ENCODE measurements around the gene COL23A1.

The COL23A1 gene

DNA sequence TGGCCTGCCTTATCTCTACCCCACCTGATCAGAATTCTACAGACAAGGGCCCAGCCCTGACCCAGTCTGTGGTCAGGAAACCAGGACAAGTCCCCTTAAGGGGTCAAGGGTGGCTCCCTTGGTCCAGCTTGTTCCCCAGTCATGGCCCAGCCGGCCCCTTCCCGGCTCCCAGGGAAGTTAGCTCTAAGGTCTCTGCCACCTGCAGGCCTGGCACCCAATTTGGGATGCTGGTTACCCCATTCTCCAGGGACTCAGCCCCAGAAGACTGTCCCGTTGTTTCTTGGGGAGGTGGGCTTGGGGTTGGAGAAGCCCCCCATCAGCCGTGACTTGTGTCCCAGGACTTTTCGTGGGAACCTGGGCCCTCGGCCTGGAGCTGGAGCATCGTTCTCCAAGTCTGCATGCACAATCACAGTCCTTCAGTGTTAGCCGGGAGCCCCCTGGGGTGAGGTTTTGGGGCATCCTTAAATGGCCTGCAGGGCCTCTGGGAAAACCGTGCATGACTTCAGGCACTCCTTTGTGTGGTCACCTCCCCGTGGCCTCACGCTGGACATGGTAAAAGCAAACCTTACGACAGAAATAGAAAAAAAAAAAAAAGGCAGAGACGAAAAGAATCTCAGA is 206.8 kb downstream of the COL23A1 start:
- no peaks in the 10 kb centered on the region for H3K9me3 ChIP-seq (ENCODE audit: control insufficient read depth, low read length)
- 86 to 87% methylated on average over 13 of the region's 13 CpGs for WGBS, 2 experiments
- peaks cover 33% of the 10 kb centered on the region for H3K4me1 ChIP-seq (ENCODE audit: control insufficient read depth, insufficient read depth, low read length)
- no peaks in the 10 kb centered on the region for H3K27me3 ChIP-seq (ENCODE audit: control insufficient read depth, insufficient read depth, low read length, poor library complexity, severe bottlenecking)
- no peak overlapping the region for H3K27ac ChIP-seq (ENCODE audit: insufficient read depth, low read depth, low read length, poor library complexity, severe bottlenecking)
- H3K36me3 ChIP-seq (ENCODE audit: control insufficient read depth, insufficient read depth, low read length) = no peaks in the 10 kb centered on the region
- H3K4me3 ChIP-seq (ENCODE audit: insufficient read depth, low read depth, low read length) = no peak overlapping the region

DNA sequence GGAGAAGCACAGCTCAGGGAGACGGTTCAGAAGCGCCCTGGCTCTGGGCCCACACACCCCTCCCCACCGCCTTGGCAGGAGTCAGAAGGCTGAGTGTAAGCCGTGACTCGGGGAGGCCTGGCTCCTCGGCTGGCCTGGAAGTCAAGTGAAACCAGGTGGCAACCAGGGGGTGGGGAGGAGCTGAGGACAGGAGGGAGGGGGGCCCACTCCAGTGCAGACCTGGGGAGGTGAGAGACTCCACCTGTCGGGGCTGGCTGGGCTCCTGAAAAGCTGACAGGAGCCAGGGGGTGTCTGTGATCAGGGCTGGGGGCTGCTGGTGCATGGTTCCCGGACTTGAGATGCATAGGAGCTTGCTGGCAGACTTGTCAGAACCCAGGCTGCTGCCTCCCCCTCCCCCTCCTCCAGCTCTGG is 207.4 kb downstream of the COL23A1 start:
- Histone ChIP-seq H3K27me3 (ENCODE audit: control insufficient read depth, insufficient read depth, low read length, poor library complexity, severe bottlenecking) (no peaks in the 10 kb centered on the region), H3K4me3 (ENCODE audit: insufficient read depth, low read depth, low read length) (no peak overlapping the region), H3K4me1 (ENCODE audit: control insufficient read depth, insufficient read depth, low read length) (peaks cover 32% of the 10 kb centered on the region), H3K36me3 (ENCODE audit: control insufficient read depth, insufficient read depth, low read length) (no peaks in the 10 kb centered on the region), H3K27ac (ENCODE audit: insufficient read depth, low read depth, low read length, poor library complexity, severe bottlenecking) (no peak overlapping the region), H3K9me3 (ENCODE audit: control insufficient read depth, low read length) (no peaks in the 10 kb centered on the region)
- WGBS, 2 experiments = 84 to 88% methylated on average over 8 of the region's 8 CpGs

DNA sequence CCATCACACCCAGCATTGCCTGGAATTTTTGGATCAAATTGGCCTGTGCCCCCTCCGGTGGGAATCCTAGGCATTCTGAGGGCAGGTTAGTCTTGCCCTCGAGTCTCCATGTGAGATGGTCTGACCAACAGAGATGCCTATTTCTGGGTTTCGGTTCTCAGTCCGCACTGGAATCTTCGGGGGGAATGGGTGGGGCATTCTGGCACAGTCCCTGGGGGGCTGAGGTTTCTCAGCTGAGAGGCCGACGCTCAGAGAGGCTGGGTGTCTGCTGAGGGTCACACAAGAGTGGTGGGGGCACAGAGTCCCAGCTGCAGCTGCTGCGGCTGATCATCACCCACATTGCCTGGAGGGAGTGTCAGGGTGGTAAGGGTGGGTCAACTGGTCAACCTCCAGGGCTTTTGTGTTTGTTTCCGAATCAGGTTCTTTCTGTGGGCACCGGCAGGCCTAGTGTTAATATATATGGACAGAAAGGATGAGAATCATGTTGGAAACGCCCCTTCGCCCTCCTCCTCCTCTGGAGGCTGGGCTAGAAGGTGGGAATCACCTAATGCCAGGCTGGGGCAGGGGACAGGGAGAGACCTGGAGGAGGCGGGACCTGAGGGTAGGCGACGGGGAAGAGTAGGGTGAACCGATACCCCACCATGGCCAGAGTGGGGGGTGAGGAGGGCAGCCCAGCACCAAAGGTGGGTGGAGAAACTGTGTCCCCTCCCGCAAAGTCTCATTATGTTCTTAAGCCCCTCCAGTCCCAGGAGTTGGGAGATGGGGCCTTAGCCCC is 208.1 kb downstream of the COL23A1 start:
- 94 to 95% methylated on average over 17 of the region's 17 CpGs for WGBS, 2 experiments

DNA sequence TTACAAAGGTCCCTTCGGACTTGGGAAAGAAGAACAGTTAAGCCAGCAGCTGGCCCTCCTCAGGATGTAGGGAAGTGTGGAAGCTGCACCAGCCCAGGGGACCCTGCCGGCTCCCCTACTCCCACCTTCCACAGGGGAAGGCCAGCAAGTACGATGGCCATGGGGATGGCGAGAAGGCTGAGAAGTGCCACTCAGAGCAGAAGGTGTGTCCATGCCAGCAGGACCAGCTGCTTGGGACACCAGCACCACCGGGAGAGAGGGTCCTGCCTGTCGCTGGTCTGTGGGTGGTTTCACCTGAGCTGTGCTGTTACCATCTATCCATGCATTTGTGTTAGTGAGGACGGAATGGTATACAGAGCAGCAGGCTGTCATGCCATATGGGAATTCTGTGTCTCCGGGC is 209.0 kb downstream of the COL23A1 start:
- no peaks in the 10 kb centered on the region for H3K27me3 ChIP-seq (ENCODE audit: control insufficient read depth, insufficient read depth, low read length, poor library complexity, severe bottlenecking)
- H3K4me1 ChIP-seq (ENCODE audit: control insufficient read depth, insufficient read depth, low read length) = peaks cover 25% of the 10 kb centered on the region
- H3K36me3 ChIP-seq (ENCODE audit: control insufficient read depth, insufficient read depth, low read length) = no peaks in the 10 kb centered on the region
- no peaks in the 10 kb centered on the region for H3K9me3 ChIP-seq (ENCODE audit: control insufficient read depth, low read length)
- H3K27ac ChIP-seq (ENCODE audit: insufficient read depth, low read depth, low read length, poor library complexity, severe bottlenecking) = no peak overlapping the region
- H3K4me3 ChIP-seq (ENCODE audit: insufficient read depth, low read depth, low read length) = no peak overlapping the region
- 93% methylated on average over 8 of the region's 8 CpGs for WGBS, 2 experiments

More for the DNA sequence above, 208.1 kb downstream of the COL23A1 start:
- Histone ChIP-seq H3K36me3 (ENCODE audit: control insufficient read depth, insufficient read depth, low read length) (no peaks in the 10 kb centered on the region), H3K4me3 (ENCODE audit: insufficient read depth, low read depth, low read length) (no peak overlapping the region), H3K4me1 (ENCODE audit: control insufficient read depth, insufficient read depth, low read length) (peaks cover 26% of the 10 kb centered on the region), H3K27ac (ENCODE audit: insufficient read depth, low read depth, low read length, poor library complexity, severe bottlenecking) (no peak overlapping the region), H3K9me3 (ENCODE audit: control insufficient read depth, low read length) (no peaks in the 10 kb centered on the region), H3K27me3 (ENCODE audit: control insufficient read depth, insufficient read depth, low read length, poor library complexity, severe bottlenecking) (no peaks in the 10 kb centered on the region)

DNA sequence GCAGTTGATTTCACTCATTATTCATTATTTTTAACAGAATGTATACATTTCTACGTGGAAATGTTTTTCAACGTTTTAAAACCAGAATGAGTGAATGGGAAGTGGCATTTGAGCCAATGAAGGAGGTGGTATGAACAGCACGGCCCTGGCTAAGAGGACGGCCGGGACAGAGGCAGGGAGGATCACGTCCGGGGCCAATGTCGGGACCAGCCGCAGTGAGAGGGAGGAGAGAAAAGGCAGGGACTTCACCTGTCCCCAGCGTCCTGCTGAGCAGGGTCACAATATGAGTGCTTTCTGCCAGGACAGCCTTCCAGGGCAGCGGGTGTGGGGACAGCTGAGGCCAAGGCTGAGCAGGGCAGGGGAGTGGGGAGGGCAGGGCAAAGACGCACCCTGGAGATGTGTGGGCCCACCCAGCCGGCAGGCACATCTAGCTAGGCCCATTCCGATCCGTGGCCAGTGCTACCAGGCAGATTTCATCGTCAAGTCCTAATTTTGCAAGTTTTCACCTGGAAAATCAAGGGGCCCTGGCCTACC is 209.6 kb downstream of the COL23A1 start:
- Histone ChIP-seq H3K27ac (ENCODE audit: insufficient read depth, low read depth, low read length, poor library complexity, severe bottlenecking) (no peak overlapping the region), H3K4me3 (ENCODE audit: insufficient read depth, low read depth, low read length) (no peak overlapping the region), H3K9me3 (ENCODE audit: control insufficient read depth, low read length) (no peaks in the 10 kb centered on the region), H3K27me3 (ENCODE audit: control insufficient read depth, insufficient read depth, low read length, poor library complexity, severe bottlenecking) (no peaks in the 10 kb centered on the region), H3K4me1 (ENCODE audit: control insufficient read depth, insufficient read depth, low read length) (peaks cover 25% of the 10 kb centered on the region), H3K36me3 (ENCODE audit: control insufficient read depth, insufficient read depth, low read length) (no peaks in the 10 kb centered on the region)
- 89% methylated on average over 16 of the region's 16 CpGs for WGBS, 2 experiments

DNA sequence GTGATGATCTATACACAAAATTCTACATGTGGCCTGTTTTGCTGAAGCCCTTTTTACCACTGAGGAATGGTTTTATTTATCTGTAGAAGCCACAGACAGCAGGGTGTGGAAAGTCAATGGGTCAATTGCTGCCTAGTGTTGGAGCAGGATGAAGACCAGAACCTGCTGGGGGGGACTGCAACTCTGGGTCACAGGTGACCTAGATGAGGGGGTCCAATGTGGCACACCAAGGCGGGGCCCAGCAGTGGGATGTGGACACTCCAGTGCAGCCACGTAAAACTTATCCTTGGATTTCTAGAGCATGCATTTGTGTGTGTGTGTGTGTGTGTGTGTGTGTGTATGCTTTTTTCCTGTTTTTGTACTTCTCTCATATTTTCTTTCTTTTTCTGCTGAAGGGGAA is 210.1 kb downstream of the COL23A1 start:
- H3K27me3 ChIP-seq (ENCODE audit: control insufficient read depth, insufficient read depth, low read length, poor library complexity, severe bottlenecking) = no peaks in the 10 kb centered on the region
- H3K9me3 ChIP-seq (ENCODE audit: control insufficient read depth, low read length) = no peaks in the 10 kb centered on the region
- H3K27ac ChIP-seq (ENCODE audit: insufficient read depth, low read depth, low read length, poor library complexity, severe bottlenecking) = no peak overlapping the region
- 85 to 95% methylated on average over 2 of the region's 2 CpGs for WGBS, 2 experiments
- H3K4me3 ChIP-seq (ENCODE audit: insufficient read depth, low read depth, low read length) = no peak overlapping the region
- H3K4me1 ChIP-seq (ENCODE audit: control insufficient read depth, insufficient read depth, low read length) = peaks cover 20% of the 10 kb centered on the region
- H3K36me3 ChIP-seq (ENCODE audit: control insufficient read depth, insufficient read depth, low read length) = no peaks in the 10 kb centered on the region

DNA sequence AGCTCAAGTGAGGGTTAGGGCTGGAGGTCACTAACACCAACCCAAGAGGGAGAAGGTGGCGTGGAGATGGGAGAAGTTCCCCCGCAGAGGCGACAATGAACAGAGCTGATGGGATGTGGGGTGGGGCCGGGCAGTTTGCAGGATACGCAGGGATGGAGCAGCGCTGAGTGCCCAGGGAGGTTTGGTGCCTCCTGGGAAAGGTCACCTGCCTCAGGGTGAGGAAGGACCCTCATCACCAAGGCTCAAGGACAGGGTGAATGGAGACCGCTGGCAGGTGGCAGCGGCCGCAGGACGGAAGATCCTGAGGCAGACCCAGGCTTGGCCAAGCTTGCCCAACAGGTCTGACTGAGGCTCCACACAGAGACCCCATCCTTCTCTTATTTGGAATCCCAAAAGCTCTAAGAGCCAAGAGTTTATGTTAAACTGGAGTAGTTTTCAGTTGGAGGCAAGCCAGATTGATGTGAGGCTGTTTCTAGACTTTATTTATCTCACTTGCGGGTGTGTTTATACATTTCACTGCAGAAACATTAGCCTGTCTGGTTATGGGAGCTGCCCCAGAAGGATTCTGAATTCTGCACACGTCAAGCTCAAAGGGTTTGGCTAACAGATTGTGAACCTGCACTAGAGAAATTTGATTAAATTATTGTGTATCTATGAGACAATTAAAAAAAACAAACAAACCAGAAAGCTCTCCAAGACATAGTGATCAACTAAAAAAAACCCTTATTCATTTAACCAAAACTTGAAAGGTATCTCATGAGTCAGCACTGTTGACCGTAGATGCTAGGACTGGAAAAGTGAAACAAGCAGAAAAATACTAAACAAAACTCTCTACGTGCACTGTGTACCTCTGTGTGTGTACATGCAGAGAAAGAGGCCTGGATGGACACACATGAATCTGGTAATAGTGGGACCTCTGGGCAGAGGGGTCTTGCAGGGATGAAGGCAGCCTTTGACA is 211.4 kb downstream of the COL23A1 start:
- 93 to 94% methylated on average over 13 to 14 of the region's 14 CpGs for WGBS, 2 experiments
- Histone ChIP-seq H3K9me3 (ENCODE audit: control insufficient read depth, low read length) (no peaks in the 10 kb centered on the region), H3K27ac (ENCODE audit: insufficient read depth, low read depth, low read length, poor library complexity, severe bottlenecking) (no peak overlapping the region), H3K4me3 (ENCODE audit: insufficient read depth, low read depth, low read length) (no peak overlapping the region), H3K4me1 (ENCODE audit: control insufficient read depth, insufficient read depth, low read length) (peaks cover 10% of the 10 kb centered on the region), H3K36me3 (ENCODE audit: control insufficient read depth, insufficient read depth, low read length) (no peaks in the 10 kb centered on the region), H3K27me3 (ENCODE audit: control insufficient read depth, insufficient read depth, low read length, poor library complexity, severe bottlenecking) (no peaks in the 10 kb centered on the region)

DNA sequence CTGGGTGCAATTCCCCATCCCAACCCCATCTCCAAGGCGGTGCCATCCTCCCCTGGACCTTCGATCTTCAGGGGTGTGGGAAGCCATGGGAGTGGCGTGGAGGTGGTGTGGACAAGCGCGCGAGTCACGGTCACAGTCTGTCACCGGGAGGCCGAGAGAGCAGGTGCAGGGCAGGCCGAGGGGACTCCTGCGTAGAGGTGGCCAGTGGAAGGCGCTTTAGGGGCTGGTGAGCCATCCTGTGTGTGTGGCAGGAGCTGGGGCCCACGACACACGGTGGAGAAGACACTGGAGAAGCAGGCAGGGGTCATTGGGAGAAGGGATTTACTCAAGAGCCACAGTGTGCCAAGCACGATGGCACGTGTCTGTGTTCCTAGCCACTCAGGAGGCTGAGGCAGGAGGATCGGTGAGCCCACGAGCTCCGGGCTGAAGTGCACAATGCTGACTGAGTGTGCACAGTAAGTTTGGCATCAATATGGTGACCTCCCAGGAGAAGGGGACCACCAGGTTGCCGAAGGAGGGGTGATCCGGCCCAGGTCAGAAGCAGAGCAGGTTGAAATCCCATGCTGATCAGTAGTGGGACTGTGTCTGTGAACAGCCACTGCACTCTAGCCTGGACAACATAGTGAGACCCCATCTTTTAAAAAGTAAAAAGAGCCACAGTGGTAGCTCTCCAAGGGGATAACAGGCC is 212.5 kb downstream of the COL23A1 start:
- 95 to 96% methylated on average over 21 of the region's 21 CpGs for WGBS, 2 experiments
- no peak overlapping the region for H3K27ac ChIP-seq (ENCODE audit: insufficient read depth, low read depth, low read length, poor library complexity, severe bottlenecking)
- H3K27me3 ChIP-seq (ENCODE audit: control insufficient read depth, insufficient read depth, low read length, poor library complexity, severe bottlenecking) = no peaks in the 10 kb centered on the region
- H3K4me1 ChIP-seq (ENCODE audit: control insufficient read depth, insufficient read depth, low read length) = peaks cover under 1% of the 10 kb centered on the region
- no peaks in the 10 kb centered on the region for H3K36me3 ChIP-seq (ENCODE audit: control insufficient read depth, insufficient read depth, low read length)
- no peaks in the 10 kb centered on the region for H3K9me3 ChIP-seq (ENCODE audit: control insufficient read depth, low read length)
- H3K4me3 ChIP-seq (ENCODE audit: insufficient read depth, low read depth, low read length) = no peak overlapping the region

DNA sequence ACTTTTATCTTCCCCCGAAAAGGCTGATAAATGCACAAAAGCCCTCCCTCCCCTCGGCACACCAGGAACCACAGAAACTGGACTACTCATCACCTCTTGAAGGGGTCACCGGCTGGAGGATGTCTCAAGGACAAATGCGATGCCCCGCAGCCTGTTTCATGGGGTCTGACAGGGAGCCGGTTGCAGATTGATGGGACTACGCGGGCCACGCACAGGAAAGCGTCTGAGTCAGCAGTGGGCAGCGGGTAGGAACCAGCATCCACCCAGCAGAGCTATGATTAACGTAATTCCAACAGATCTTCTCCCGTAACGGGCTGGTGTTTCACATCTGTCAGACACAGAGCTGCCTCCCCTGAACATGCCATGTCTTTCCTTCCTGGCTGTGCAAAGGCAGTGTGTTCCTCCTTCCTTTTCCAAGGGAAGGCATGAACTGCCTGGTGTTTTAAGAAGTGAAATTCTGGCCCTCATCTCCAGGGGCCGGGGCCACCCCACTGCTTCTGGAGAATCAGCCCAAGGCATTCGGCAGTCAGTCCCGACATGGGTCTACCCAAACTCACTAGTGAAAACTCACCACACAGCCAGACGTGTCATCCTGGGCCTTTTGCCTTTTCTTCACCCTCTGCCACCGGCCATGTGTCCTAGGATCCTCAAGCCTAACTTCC is 213.1 kb downstream of the COL23A1 start:
- H3K36me3 ChIP-seq (ENCODE audit: control insufficient read depth, insufficient read depth, low read length) = no peaks in the 10 kb centered on the region
- H3K27ac ChIP-seq (ENCODE audit: insufficient read depth, low read depth, low read length, poor library complexity, severe bottlenecking) = no peak overlapping the region
- H3K4me3 ChIP-seq (ENCODE audit: insufficient read depth, low read depth, low read length) = no peak overlapping the region
- no peaks in the 10 kb centered on the region for H3K9me3 ChIP-seq (ENCODE audit: control insufficient read depth, low read length)
- WGBS, 2 experiments = 88 to 93% methylated on average over 19 of the region's 19 CpGs
- H3K27me3 ChIP-seq (ENCODE audit: control insufficient read depth, insufficient read depth, low read length, poor library complexity, severe bottlenecking) = no peaks in the 10 kb centered on the region
- H3K4me1 ChIP-seq (ENCODE audit: control insufficient read depth, insufficient read depth, low read length) = no peaks in the 10 kb centered on the region

All from ectodermal cell (in vitro differentiated cells).